Activated CD8-positive, alpha-beta T cell treated with anti-CD3 and anti-CD28 coated beads for 36 hours (primary cell): Measurements from ENCODE around the gene MIDN. TPM values are rescaled to one million over a fixed set of nuclear protein-coding genes. Genes with fewer than 3 reads are reported as not detected.

Experiments
- ATAC-seq: fragments of 200-7000 bp; cut with Tn5 transposase; one replicate; pipeline ENCODE4 v1.10.0; 2021; ENCODE audit warnings: mild to moderate bottlenecking, moderate library complexity
- CTCF ChIA-PET: fragments of 350-600 bp; sonication (Branson Sonifier 250); formaldehyde crosslinking; loops from one replicate; lab custom pipeline; 2021; ENCODE audit warnings: antibody characterized with exemption; lab: Charles Lee
- POLR2A ChIA-PET: fragments of 350-600 bp; sonication (Branson Sonifier 250); formaldehyde crosslinking; loops from one replicate; lab custom pipeline; 2021; ENCODE audit warnings: antibody characterized with exemption; lab: Charles Lee
- DNase-seq: peaks from one replicate; pipeline ENCODE4 v3.0.0-alpha.2; 2020
- H3K27ac Mint-ChIP-seq: one replicate; pipeline ENCODE4 v1.8.0; 2021; ENCODE audit warnings: mild to moderate bottlenecking, mixed read lengths
- H3K27me3 Mint-ChIP-seq: one replicate; pipeline ENCODE4 v1.8.0; 2021; ENCODE audit warnings: mixed read lengths
- H3K36me3 Mint-ChIP-seq: one replicate; pipeline ENCODE4 v1.8.0; 2021; ENCODE audit warnings: low read depth, mixed read lengths
- H3K4me1 Mint-ChIP-seq: one replicate; pipeline ENCODE4 v1.8.0; 2021; ENCODE audit warnings: low read depth, mixed read lengths
- H3K4me3 Mint-ChIP-seq: one replicate; pipeline ENCODE4 v1.8.0; 2021; ENCODE audit warnings: mild to moderate bottlenecking, moderate library complexity, mixed read lengths
- H3K9me3 Mint-ChIP-seq: one replicate; pipeline ENCODE4 v1.8.0; 2021; ENCODE audit warnings: mixed read lengths
- intact Hi-C: fragments of 100-400 bp; cut with micrococcal nuclease; formaldehyde crosslinking; loops from one replicate; pipeline ENCODE4 v1.10.0; 2022
- total RNA-seq, 2 experiments: library from RNA; stranded (reverse); gene quantifications; one replicate each; pipeline ENCODE4 v1.2.3, GENCODE V29; 2021
- TF ChIP-seq, protein P1 (sequence below): fragments of 200-600 bp; IDR thresholded peaks from one replicate; pipeline ENCODE4 v1.8.0; 2022; ENCODE audit warnings: antibody characterized with exemption, mild to moderate bottlenecking

The MIDN gene
- total RNA-seq, 2 experiments from 2014 or later = 41.1 to 43.9 TPM

DNA sequence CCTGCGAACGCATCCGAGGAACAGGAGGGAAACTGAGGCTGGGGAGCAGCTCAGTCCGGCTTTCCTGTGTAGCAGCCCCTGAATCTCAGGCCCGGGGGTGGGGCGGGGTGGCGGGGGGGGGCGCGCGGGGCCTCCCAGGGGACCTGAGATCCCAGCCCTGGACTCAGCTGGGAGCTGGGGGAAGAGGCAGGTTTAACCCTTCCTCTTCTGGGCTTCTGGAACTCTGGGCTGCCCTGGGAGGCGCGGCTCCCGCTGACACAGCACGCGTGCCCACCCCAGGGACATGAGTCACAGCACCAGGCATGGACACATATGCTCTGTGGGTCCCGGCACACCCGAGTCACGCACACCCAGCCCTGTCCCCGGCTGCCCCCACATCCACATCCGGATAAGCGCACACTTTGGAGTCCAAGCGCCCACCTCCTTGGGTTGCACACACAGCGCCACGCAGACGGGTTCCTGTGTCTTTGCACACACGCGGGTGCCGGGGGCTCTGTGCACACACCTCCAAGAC lies 17.3 kb downstream of the MIDN start:
- TF ChIP-seq, protein P1, sequence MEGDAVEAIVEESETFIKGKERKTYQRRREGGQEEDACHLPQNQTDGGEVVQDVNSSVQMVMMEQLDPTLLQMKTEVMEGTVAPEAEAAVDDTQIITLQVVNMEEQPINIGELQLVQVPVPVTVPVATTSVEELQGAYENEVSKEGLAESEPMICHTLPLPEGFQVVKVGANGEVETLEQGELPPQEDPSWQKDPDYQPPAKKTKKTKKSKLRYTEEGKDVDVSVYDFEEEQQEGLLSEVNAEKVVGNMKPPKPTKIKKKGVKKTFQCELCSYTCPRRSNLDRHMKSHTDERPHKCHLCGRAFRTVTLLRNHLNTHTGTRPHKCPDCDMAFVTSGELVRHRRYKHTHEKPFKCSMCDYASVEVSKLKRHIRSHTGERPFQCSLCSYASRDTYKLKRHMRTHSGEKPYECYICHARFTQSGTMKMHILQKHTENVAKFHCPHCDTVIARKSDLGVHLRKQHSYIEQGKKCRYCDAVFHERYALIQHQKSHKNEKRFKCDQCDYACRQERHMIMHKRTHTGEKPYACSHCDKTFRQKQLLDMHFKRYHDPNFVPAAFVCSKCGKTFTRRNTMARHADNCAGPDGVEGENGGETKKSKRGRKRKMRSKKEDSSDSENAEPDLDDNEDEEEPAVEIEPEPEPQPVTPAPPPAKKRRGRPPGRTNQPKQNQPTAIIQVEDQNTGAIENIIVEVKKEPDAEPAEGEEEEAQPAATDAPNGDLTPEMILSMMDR = no peak
- Mint-ChIP-seq H3K9me3 (no peaks in the 10 kb centered on the region), H3K27ac (peak overlapping the region; percentile 59), H3K36me3 (peaks cover 23% of the 10 kb centered on the region), H3K27me3 (no peaks in the 10 kb centered on the region), H3K4me1 (peaks cover 54% of the 10 kb centered on the region), H3K4me3 (peak overlapping the region; percentile 45)
- intact Hi-C loops = loop anchor here (2.0 kb wide), 1 partner anchor 13 kb away; no protein-coding TSS in a partner anchor
- ChIA-PET POLR2A (interaction anchor here (0.8 to 6.1 kb wide), 9 partner anchors 10 to 269 kb away, joined by 3 to 88 read pairs (median 4); no protein-coding TSS in a partner anchor), CTCF (interaction anchor here (0.9 to 16.1 kb wide), 6 partner anchors 10 to 193 kb away, joined by 3 to 449 read pairs (median 4); partner anchors contain the start of gene ATP5F1D)
- ATAC-seq (peak; percentile 3), DNase-seq (peak; percentile 79)

DNA sequence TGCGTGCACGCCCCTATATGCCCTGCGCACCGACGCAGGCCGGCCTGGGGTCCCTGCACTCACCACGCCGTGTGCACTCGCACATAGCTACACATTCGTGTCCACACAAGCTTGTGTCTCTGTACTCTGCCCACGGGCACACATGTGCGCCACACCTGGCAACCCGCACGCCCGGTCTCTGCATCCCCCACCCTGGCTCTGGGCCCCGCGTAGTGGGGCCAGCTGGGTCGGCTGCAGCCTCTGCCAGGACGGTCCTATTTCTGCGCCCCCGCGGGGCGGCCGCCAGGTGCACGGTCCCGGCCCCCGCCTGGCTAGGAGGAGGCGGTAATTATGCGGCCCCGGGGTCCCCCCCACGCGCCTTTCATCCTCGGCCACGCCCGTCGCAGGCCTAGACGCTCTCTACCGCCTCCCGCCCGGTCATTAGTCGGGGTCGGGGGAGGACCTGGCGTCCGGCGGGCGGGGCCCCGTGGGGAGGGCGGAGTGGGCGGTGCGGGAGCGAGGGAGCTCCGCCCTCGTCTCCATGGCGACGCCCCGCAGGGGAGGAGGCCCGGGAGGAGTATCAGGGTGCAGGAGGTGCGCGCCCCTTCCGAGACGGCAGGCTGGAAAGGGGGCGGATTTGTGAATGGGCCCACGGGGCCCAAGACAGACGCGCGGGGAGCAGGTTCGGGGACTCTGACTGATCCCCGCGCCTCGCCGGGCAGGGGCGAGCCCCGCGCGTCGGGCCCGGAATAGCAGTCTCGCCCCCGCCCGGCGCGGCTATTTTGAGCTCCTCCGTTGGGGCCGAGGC lies 17.9 kb downstream of the MIDN start:
- H3K9me3 Mint-ChIP-seq = no peaks in the 10 kb centered on the region

DNA sequence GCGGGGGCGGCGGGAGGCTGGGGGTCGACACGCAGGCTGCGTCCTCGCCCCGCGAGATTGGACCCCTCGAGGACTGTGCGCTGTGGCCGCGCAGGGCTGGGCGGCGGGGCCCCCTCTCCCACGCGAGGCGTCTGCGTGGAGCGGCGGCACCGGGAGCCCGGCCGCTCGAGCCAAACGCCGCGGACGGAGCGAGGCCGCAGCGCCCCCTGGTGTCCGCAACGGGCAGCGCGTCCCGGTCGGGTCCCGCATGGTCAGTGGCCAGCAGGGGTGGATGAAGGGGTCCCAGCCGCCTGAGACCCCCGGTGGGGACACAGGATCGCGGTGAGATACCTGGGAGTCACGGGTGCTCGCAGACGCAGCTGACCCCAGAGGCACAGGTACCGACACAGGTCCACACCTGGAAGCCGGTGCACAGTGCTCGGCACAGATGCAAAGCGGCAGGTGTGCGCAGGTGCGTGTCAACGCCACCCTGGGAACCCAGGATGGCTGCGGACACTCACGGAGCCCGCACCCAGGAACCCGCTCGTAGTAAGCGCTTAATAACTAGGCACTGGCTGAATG lies 18.6 kb downstream of the MIDN start:
- peak overlapping the region; percentile 63 for H3K4me3 Mint-ChIP-seq
- TF ChIP-seq, protein P1 = peak; percentile 100
- H3K9me3 Mint-ChIP-seq = no peaks in the 10 kb centered on the region
- H3K27me3 Mint-ChIP-seq = no peaks in the 10 kb centered on the region
- peaks cover 62% of the 10 kb centered on the region for H3K4me1 Mint-ChIP-seq
- ATAC-seq (peak; percentile 2), DNase-seq (peak; percentile 66)
- ChIA-PET POLR2A (interaction anchor here (0.6 to 6.1 kb wide), 17 partner anchors 9 to 240 kb away, joined by 3 to 88 read pairs (median 3); partner anchors contain the start of genes ATP5F1D and FAM174C), CTCF (interaction anchor here (0.6 to 16.1 kb wide), 17 partner anchors 8 to 283 kb away, joined by 3 to 449 read pairs (median 4); partner anchors contain the start of genes ATP5F1D, FAM174C and WDR18)
- H3K27ac Mint-ChIP-seq = peak overlapping the region; percentile 32
- peaks cover 30% of the 10 kb centered on the region for H3K36me3 Mint-ChIP-seq
- intact Hi-C loops = loop anchor here (2.0 kb wide), 1 partner anchor 14 kb away; no protein-coding TSS in a partner anchor

More for the DNA sequence above, 17.9 kb downstream of the MIDN start:
- Mint-ChIP-seq H3K4me3 (peak overlapping the region; percentile 54), H3K36me3 (peaks cover 29% of the 10 kb centered on the region), H3K27ac (peak overlapping the region; percentile 59), H3K27me3 (no peaks in the 10 kb centered on the region), H3K4me1 (peaks cover 61% of the 10 kb centered on the region)
- ATAC-seq (peak; percentile 42), DNase-seq (peak; percentile 90)
- ChIA-PET CTCF (interaction anchor here (0.6 to 16.1 kb wide), 19 partner anchors 9 to 282 kb away, joined by 3 to 449 read pairs (median 4); partner anchors contain the start of genes ATP5F1D, FAM174C and WDR18), POLR2A (interaction anchor here (0.8 to 6.1 kb wide), 15 partner anchors 9 to 270 kb away, joined by 3 to 88 read pairs (median 3); partner anchors contain the start of genes ATP5F1D and FAM174C)
- intact Hi-C loops = loop anchor here (2.0 kb wide), 1 partner anchor 14 kb away; no protein-coding TSS in a partner anchor
- TF ChIP-seq, protein P1 = no peak

DNA sequence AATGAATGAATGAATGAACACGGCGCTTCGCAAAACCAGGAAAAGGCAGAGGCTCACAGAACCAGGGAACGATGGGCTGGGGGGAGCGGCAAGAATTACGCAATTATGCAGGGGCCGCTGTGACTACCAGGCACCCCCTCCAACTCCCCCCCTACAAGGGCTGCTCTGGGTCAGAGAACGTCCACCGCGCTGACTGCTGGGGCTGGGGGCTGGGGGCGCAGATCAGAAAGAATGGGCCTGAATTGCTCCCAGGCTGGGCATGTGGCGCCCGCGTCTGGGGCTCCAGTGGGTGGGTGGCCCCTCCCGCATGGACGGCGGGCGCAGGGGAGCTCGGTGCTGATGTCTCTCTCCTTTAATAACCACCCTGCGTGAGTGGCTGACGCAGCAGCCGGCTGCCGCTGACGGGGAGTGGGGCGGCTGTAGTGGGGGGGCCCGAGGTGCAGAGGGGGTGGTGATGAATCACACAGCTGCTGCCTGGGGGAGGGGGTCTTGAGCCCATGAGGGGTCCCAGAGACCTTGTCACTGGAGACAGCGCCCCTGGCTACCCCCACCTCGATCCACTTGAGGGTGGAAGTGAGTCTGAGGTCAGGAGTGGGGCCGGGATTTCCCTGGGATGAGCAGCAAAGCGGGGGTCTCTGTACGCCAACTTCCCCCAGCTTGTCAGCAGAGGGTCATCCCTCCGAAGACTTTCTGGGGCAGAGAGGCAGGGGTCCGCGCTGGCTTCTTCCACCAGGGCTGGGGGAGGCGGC lies 19.3 kb downstream of the MIDN start:
- H3K27ac Mint-ChIP-seq = peak overlapping the region; percentile 32
- no peaks in the 10 kb centered on the region for H3K27me3 Mint-ChIP-seq
- ATAC-seq = no peak
- ChIA-PET POLR2A (interaction anchor here (0.6 to 6.1 kb wide), 8 partner anchors 8 to 92 kb away, joined by 3 to 88 read pairs (median 4); partner anchors contain the start of gene ATP5F1D), CTCF (interaction anchor here (1.6 to 16.1 kb wide), 5 partner anchors 8 to 165 kb away, joined by 5 to 449 read pairs (median 14); partner anchors contain the start of genes ATP5F1D and FAM174C)
- H3K4me1 Mint-ChIP-seq = peaks cover 64% of the 10 kb centered on the region
- no peak for DNase-seq
- TF ChIP-seq, protein P1 = no peak
- peak overlapping the region; percentile 63 for H3K4me3 Mint-ChIP-seq
- H3K9me3 Mint-ChIP-seq = no peaks in the 10 kb centered on the region
- intact Hi-C loops = loop anchor here (2.0 kb wide), 2 partner anchors 15 to 25 kb away; no protein-coding TSS in a partner anchor
- peaks cover 35% of the 10 kb centered on the region for H3K36me3 Mint-ChIP-seq
